Neural cell (in vitro differentiated cells): ENCODE results near the gene HOPX. TPM values are rescaled to one million over a fixed set of nuclear protein-coding genes. Genes with fewer than 3 reads are reported as not detected.

Source experiments
- H2AFZ ChIP-seq: fragments of 200-600, 300-800 bp; sonication (generic), shearing (Covaris generic); 2 replicates; pipeline ENCODE4 v1.6.0; 2014; ENCODE audit warnings: low read depth, mild to moderate bottlenecking, antibody characterized with exemption, low read length, moderate library complexity
- H3F3A ChIP-seq: fragments of 200-600 bp; shearing (Covaris generic); 2 replicates; pipeline ENCODE4 v1.6.1; 2016; ENCODE audit warnings: mild to moderate bottlenecking, moderate library complexity, mixed read lengths, antibody characterized with exemption, low read length; ENCODE audit not compliant: insufficient read depth, poor library complexity, severe bottlenecking
- H3K27ac ChIP-seq: fragments of 200-600, 300-800 bp; sonication (generic), shearing (Covaris generic); 2 replicates; pipeline ENCODE4 v1.5.1; 2014; ENCODE audit warnings: mild to moderate bottlenecking, low read length, moderate library complexity
- H3K27me3 ChIP-seq: fragments of 300-800, 200-600 bp; sonication (generic), shearing (Covaris generic); 2 replicates; pipeline ENCODE4 v1.6.0; 2014; ENCODE audit warnings: mild to moderate bottlenecking, low read depth, low read length, moderate library complexity; ENCODE audit not compliant: insufficient read depth
- H3K36me3 ChIP-seq: fragments of 300-800, 200-600 bp; sonication (generic), shearing (Covaris generic); 2 replicates; pipeline ENCODE4 v1.5.1; 2014; ENCODE audit warnings: mild to moderate bottlenecking, antibody characterized with exemption, low read length, moderate library complexity; ENCODE audit not compliant: insufficient read depth
- H3K4me2 ChIP-seq: fragments of 300-800, 200-600 bp; sonication (generic), shearing (Covaris generic); 2 replicates; pipeline ENCODE4 v1.6.0; 2014; ENCODE audit warnings: mild to moderate bottlenecking, low read length
- H3K4me3 ChIP-seq: fragments of 300-800, 200-600 bp; sonication (generic), shearing (Covaris generic); 2 replicates; pipeline ENCODE4 v1.5.1; 2014; ENCODE audit warnings: mild to moderate bottlenecking, low read length, moderate library complexity
- H3K79me2 ChIP-seq: fragments of 200-600 bp; shearing (Covaris generic); replicated peaks from 2 replicates; pipeline ENCODE4 v1.6.0; 2014; ENCODE audit warnings: mild to moderate bottlenecking, low read length, moderate library complexity; ENCODE audit not compliant: insufficient read depth
- H3K9ac ChIP-seq: fragments of 300-800, 200-600 bp; sonication (generic), shearing (Covaris generic); 2 replicates; pipeline ENCODE4 v1.6.1; 2016; ENCODE audit warnings: mild to moderate bottlenecking, low read length, mixed read lengths
- H3K9me2 ChIP-seq: fragments of 200-600 bp; shearing (Covaris generic); 2 replicates; pipeline ENCODE4 v1.6.1; 2016; ENCODE audit warnings: mild to moderate bottlenecking, low read length, mixed read lengths; ENCODE audit not compliant: insufficient read depth
- H3K9me3 ChIP-seq: fragments of 200-600, 300-800 bp; sonication (generic), shearing (Covaris generic); 2 replicates; pipeline ENCODE4 v1.6.1; 2016; ENCODE audit warnings: mild to moderate bottlenecking, mixed run types, low read length, moderate library complexity, mixed read lengths
- H4K20me1 ChIP-seq: fragments of 200-600 bp; shearing (Covaris generic); 2 replicates; pipeline ENCODE4 v1.6.1; 2016; ENCODE audit warnings: mild to moderate bottlenecking, mixed run types; ENCODE audit not compliant: insufficient read depth
- CTCF ChIP-seq: fragments of 450-650 bp; IDR thresholded peaks from 2 replicates; pipeline ENCODE4 v1.5.1; 2014; ENCODE audit warnings: antibody characterized with exemption, mild to moderate bottlenecking, moderate library complexity; ENCODE audit not compliant: poor library complexity, severe bottlenecking
- EP300 ChIP-seq: fragments of 450-650 bp; conservative IDR thresholded peaks from 2 replicates; pipeline ENCODE4 v1.6.1; 2014; ENCODE audit warnings: antibody characterized with exemption, mild to moderate bottlenecking, moderate library complexity; ENCODE audit not compliant: poor library complexity, severe bottlenecking
- EZH2 ChIP-seq: fragments of 200-600, 300-800 bp; shearing (Covaris generic), sonication (generic); IDR thresholded peaks from 2 replicates; pipeline ENCODE4 v1.6.1; 2014; ENCODE audit warnings: antibody characterized with exemption, low read length, borderline replicate concordance, mild to moderate bottlenecking; ENCODE audit not compliant: insufficient read depth, poor library complexity, severe bottlenecking
- MXI1 ChIP-seq: fragments of 450-650 bp; conservative IDR thresholded peaks from 2 replicates; pipeline ENCODE4 v1.6.1; 2014; ENCODE audit warnings: antibody characterized with exemption, mild to moderate bottlenecking; ENCODE audit not compliant: poor library complexity, severe bottlenecking
- POLR2AphosphoS5 ChIP-seq: IDR thresholded peaks from 2 replicates; pipeline ENCODE4 v1.6.1; 2012
- RAD21 ChIP-seq: fragments of 450-650 bp; conservative IDR thresholded peaks from 2 replicates; pipeline ENCODE4 v1.6.1; 2014; ENCODE audit warnings: antibody characterized with exemption, mild to moderate bottlenecking, moderate library complexity
- REST ChIP-seq: IDR thresholded peaks from 2 replicates; pipeline ENCODE4 v1.6.1; 2012; ENCODE audit warnings: borderline replicate concordance
- SMC3 ChIP-seq: fragments of 450-650 bp; conservative IDR thresholded peaks from 2 replicates; pipeline ENCODE4 v1.6.1; 2014; ENCODE audit warnings: antibody characterized with exemption, mild to moderate bottlenecking, moderate library complexity; ENCODE audit not compliant: poor library complexity
- TAF1 ChIP-seq: IDR thresholded peaks from 2 replicates; pipeline ENCODE4 v1.6.1; 2012; ENCODE audit warnings: low read depth
- polyA plus RNA-seq: library from polyadenylated mRNA; depleted of rRNA; stranded (reverse); fragments of >200 nt; gene quantifications from 2 replicates; pipeline ENCODE4 v1.2.3, GENCODE V29; 2014

The HOPX gene
- polyA plus RNA-seq, 1 donor from 2014 or later: 2.0 TPM

- Histone ChIP-seq H3K9me2 (no peaks in the 10 kb centered on the region), H2AFZ (no peak overlapping the region), H3K79me2 (no peaks in the 10 kb centered on the region), H3K36me3 (no peaks in the 10 kb centered on the region), H3K9me3 (no peaks in the 10 kb centered on the region), H4K20me1 (no peaks in the 10 kb centered on the region), H3K4me3 (no peak overlapping the region), H3K9ac (no peak overlapping the region), H3K27ac (no peak overlapping the region), H3K27me3 (no peaks in the 10 kb centered on the region), H3K4me2 (no peak overlapping the region), H3F3A (no peaks in the 10 kb centered on the region)
- TF ChIP-seq EZH2: no peak
- TF ChIP-seq EP300: no peak
- no peak for TF ChIP-seq POLR2AphosphoS5
- no peak for TF ChIP-seq MXI1
- TF ChIP-seq SMC3: no peak
- no peak for TF ChIP-seq RAD21
- no peak for TF ChIP-seq TAF1
- TF ChIP-seq CTCF: no peak
- no peak for TF ChIP-seq REST
Observed at GRCh38 chr4:56618734-56619133, 62.4 kb downstream of the HOPX start.

- Histone ChIP-seq H3K4me3 (no peak overlapping the region), H4K20me1 (no peaks in the 10 kb centered on the region), H3K9ac (no peak overlapping the region), H3K9me3 (no peaks in the 10 kb centered on the region), H3K9me2 (no peaks in the 10 kb centered on the region), H3K4me2 (no peak overlapping the region), H3F3A (no peaks in the 10 kb centered on the region), H3K27me3 (no peaks in the 10 kb centered on the region), H3K27ac (no peak overlapping the region), H2AFZ (no peak overlapping the region), H3K36me3 (no peaks in the 10 kb centered on the region), H3K79me2 (no peaks in the 10 kb centered on the region)
- TF ChIP-seq POLR2AphosphoS5 (no peak), EP300 (no peak), SMC3 (no peak), REST (no peak), RAD21 (no peak), MXI1 (no peak), CTCF (no peak), EZH2 (no peak), TAF1 (no peak)
Observed at GRCh38 chr4:56613101-56613862, 67.8 kb downstream of the HOPX start.
